ENCODE results near the gene EFTUD2. TPM values are rescaled to one million over a fixed set of nuclear protein-coding genes. Genes with fewer than 3 reads are reported as not detected.
A peak's percentile ranks its signal among the peaks of the same experiment; 100 is the strongest.

The EFTUD2 gene
- total RNA-seq, 2 experiments from 2014 or later, result 258 TPM

GRCh38 chr17:44863061-44863918 is 36.0 kb downstream of the EFTUD2 start:
- Mint-ChIP-seq H3K4me3 (no peak overlapping the region), H3K9me3 (no peaks in the 10 kb centered on the region), H3K4me1 (no peaks in the 10 kb centered on the region), H3K36me3 (peaks cover 22% of the 10 kb centered on the region), H3K27ac (no peak overlapping the region), H3K27me3 (no peaks in the 10 kb centered on the region)
- DNase-seq, result no peak

- H3K36me3 Mint-ChIP-seq, result peaks cover 19% of the 10 kb centered on the region
- no peaks in the 10 kb centered on the region for H3K4me1 Mint-ChIP-seq
- no peaks in the 10 kb centered on the region for H3K9me3 Mint-ChIP-seq
- H3K27ac Mint-ChIP-seq, result no peak overlapping the region
- DNase-seq, result no peak
- H3K27me3 Mint-ChIP-seq, result no peaks in the 10 kb centered on the region
- no peak overlapping the region for H3K4me3 Mint-ChIP-seq
Observed at GRCh38 chr17:44862278-44862914, 36.8 kb downstream of the EFTUD2 start.

- H3K36me3 Mint-ChIP-seq, result peaks cover 22% of the 10 kb centered on the region
- no peaks in the 10 kb centered on the region for H3K9me3 Mint-ChIP-seq
- no peaks in the 10 kb centered on the region for H3K27me3 Mint-ChIP-seq
- no peak overlapping the region for H3K4me3 Mint-ChIP-seq
- H3K27ac Mint-ChIP-seq, result no peak overlapping the region
- DNase-seq, result no peak
- H3K4me1 Mint-ChIP-seq, result no peaks in the 10 kb centered on the region
Observed at GRCh38 chr17:44859701-44860100, 39.5 kb downstream of the EFTUD2 start.

- DNase-seq, result no peak
- no peaks in the 10 kb centered on the region for H3K9me3 Mint-ChIP-seq
- no peak overlapping the region for H3K27ac Mint-ChIP-seq
- H3K4me1 Mint-ChIP-seq, result no peaks in the 10 kb centered on the region
- H3K27me3 Mint-ChIP-seq, result no peaks in the 10 kb centered on the region
- H3K4me3 Mint-ChIP-seq, result no peak overlapping the region
- peaks cover 23% of the 10 kb centered on the region for H3K36me3 Mint-ChIP-seq
Observed at GRCh38 chr17:44854192-44854591, 45.1 kb downstream of the EFTUD2 start.

GRCh38 chr17:44850612-44851011 is 48.6 kb downstream of the EFTUD2 start:
- Mint-ChIP-seq H3K36me3 (peaks cover 15% of the 10 kb centered on the region), H3K4me1 (no peaks in the 10 kb centered on the region), H3K27ac (no peak overlapping the region), H3K4me3 (no peak overlapping the region), H3K27me3 (no peaks in the 10 kb centered on the region), H3K9me3 (no peaks in the 10 kb centered on the region)
- no peak for DNase-seq

GRCh38 chr17:44850025-44850424 is 49.2 kb downstream of the EFTUD2 start:
- no peaks in the 10 kb centered on the region for H3K27me3 Mint-ChIP-seq
- no peak overlapping the region for H3K4me3 Mint-ChIP-seq
- no peaks in the 10 kb centered on the region for H3K4me1 Mint-ChIP-seq
- H3K36me3 Mint-ChIP-seq, result peaks cover 15% of the 10 kb centered on the region
- DNase-seq, result no peak
- H3K27ac Mint-ChIP-seq, result no peak overlapping the region
- no peaks in the 10 kb centered on the region for H3K9me3 Mint-ChIP-seq

- Mint-ChIP-seq H3K4me3 (no peak overlapping the region), H3K36me3 (peaks cover 8% of the 10 kb centered on the region), H3K9me3 (no peaks in the 10 kb centered on the region), H3K27me3 (no peaks in the 10 kb centered on the region), H3K27ac (no peak overlapping the region), H3K4me1 (no peaks in the 10 kb centered on the region)
- DNase-seq, result no peak
Observed at GRCh38 chr17:44848961-44849489, 50.2 kb downstream of the EFTUD2 start.

GRCh38 chr17:44848257-44848795 is 50.9 kb downstream of the EFTUD2 start:
- DNase-seq, result no peak
- Mint-ChIP-seq H3K27me3 (no peaks in the 10 kb centered on the region), H3K27ac (no peak overlapping the region), H3K4me3 (no peak overlapping the region), H3K36me3 (peaks cover 5% of the 10 kb centered on the region), H3K9me3 (no peaks in the 10 kb centered on the region), H3K4me1 (no peaks in the 10 kb centered on the region)

GRCh38 chr17:44847586-44847985 is 51.7 kb downstream of the EFTUD2 start, which contains the start of gene HIGD1B:
Gene HIGD1B, plus strand, starts transcription at chr17:44847883. Its CDS starts 270 bp downstream, at chr17:44848153.
- H3K27me3 Mint-ChIP-seq, result no peaks in the 10 kb centered on the region
- H3K36me3 Mint-ChIP-seq, result peaks cover 4% of the 10 kb centered on the region
- H3K4me1 Mint-ChIP-seq, result no peaks in the 10 kb centered on the region
- no peak within 1 kb of the TSS for H3K27ac Mint-ChIP-seq
- DNase-seq, result no peak
- no peak within 1 kb of the TSS for H3K4me3 Mint-ChIP-seq
- H3K9me3 Mint-ChIP-seq, result no peaks in the 10 kb centered on the region

GRCh38 chr17:44846206-44846605 is 53.0 kb downstream of the EFTUD2 start:
- H3K27ac Mint-ChIP-seq, result no peak overlapping the region
- peaks cover 3% of the 10 kb centered on the region for H3K4me1 Mint-ChIP-seq
- no peaks in the 10 kb centered on the region for H3K9me3 Mint-ChIP-seq
- peaks cover 2% of the 10 kb centered on the region for H3K36me3 Mint-ChIP-seq
- H3K4me3 Mint-ChIP-seq, result no peak overlapping the region
- no peaks in the 10 kb centered on the region for H3K27me3 Mint-ChIP-seq
- no peak for DNase-seq

GRCh38 chr17:44844390-44844830 is 54.8 kb downstream of the EFTUD2 start:
- no peak for DNase-seq
- no peaks in the 10 kb centered on the region for H3K36me3 Mint-ChIP-seq
- H3K27me3 Mint-ChIP-seq, result no peaks in the 10 kb centered on the region
- H3K4me1 Mint-ChIP-seq, result peaks cover 11% of the 10 kb centered on the region
- H3K9me3 Mint-ChIP-seq, result no peaks in the 10 kb centered on the region
- H3K4me3 Mint-ChIP-seq, result no peak overlapping the region
- no peak overlapping the region for H3K27ac Mint-ChIP-seq

- no peak overlapping the region for H3K4me3 Mint-ChIP-seq
- no peaks in the 10 kb centered on the region for H3K9me3 Mint-ChIP-seq
- H3K27ac Mint-ChIP-seq, result no peak overlapping the region
- H3K27me3 Mint-ChIP-seq, result no peaks in the 10 kb centered on the region
- peaks cover 11% of the 10 kb centered on the region for H3K4me1 Mint-ChIP-seq
- H3K36me3 Mint-ChIP-seq, result no peaks in the 10 kb centered on the region
- DNase-seq, result no peak
Observed at GRCh38 chr17:44842748-44843147, 56.5 kb downstream of the EFTUD2 start.

- peak; percentile 31 for DNase-seq
- H3K9me3 Mint-ChIP-seq, result no peaks in the 10 kb centered on the region
- no peaks in the 10 kb centered on the region for H3K27me3 Mint-ChIP-seq
- H3K36me3 Mint-ChIP-seq, result no peaks in the 10 kb centered on the region
- H3K4me1 Mint-ChIP-seq, result peaks cover 11% of the 10 kb centered on the region
- peak overlapping the region; percentile 48 for H3K27ac Mint-ChIP-seq
- H3K4me3 Mint-ChIP-seq, result no peak overlapping the region
Observed at GRCh38 chr17:44840936-44841335, 58.3 kb downstream of the EFTUD2 start.

- no peaks in the 10 kb centered on the region for H3K9me3 Mint-ChIP-seq
- peaks cover 11% of the 10 kb centered on the region for H3K4me1 Mint-ChIP-seq
- no peak overlapping the region for H3K4me3 Mint-ChIP-seq
- no peaks in the 10 kb centered on the region for H3K36me3 Mint-ChIP-seq
- no peak for DNase-seq
- peaks cover 3% of the 10 kb centered on the region for H3K27me3 Mint-ChIP-seq
- H3K27ac Mint-ChIP-seq, result no peak overlapping the region
Observed at GRCh38 chr17:44840274-44840673, 59.0 kb downstream of the EFTUD2 start.

GRCh38 chr17:44837196-44837595 is 62.0 kb downstream of the EFTUD2 start:
- no peak overlapping the region for H3K27ac Mint-ChIP-seq
- peaks cover 11% of the 10 kb centered on the region for H3K4me1 Mint-ChIP-seq
- no peaks in the 10 kb centered on the region for H3K36me3 Mint-ChIP-seq
- DNase-seq, result no peak
- no peaks in the 10 kb centered on the region for H3K9me3 Mint-ChIP-seq
- H3K4me3 Mint-ChIP-seq, result no peak overlapping the region
- H3K27me3 Mint-ChIP-seq, result peaks cover 17% of the 10 kb centered on the region
